Activated CD4-positive, alpha-beta T cell treated with anti-CD3 and anti-CD28 coated beads, Interleukin-2, amount 50 U/mL, for 48 hours (primary cell): Measurements from ENCODE around the gene EDC3.
A peak's percentile ranks its signal among the peaks of the same experiment; 100 is the strongest.
"Not testable (repeated sequence)": the region's sequence is repeated elsewhere in the genome, so short reads cannot be mapped to it uniquely, and the experiment has no call there.

Source experiments
- DNase-seq, 2 experiments: peaks; one replicate each; pipeline ENCODE4 v3.0.0-alpha.2; 2020

Gene EDC3

GRCh38 chr15:74648051-74648842 is 47.6 kb downstream of the EDC3 start:
- DNase-seq, result no peak

DNA sequence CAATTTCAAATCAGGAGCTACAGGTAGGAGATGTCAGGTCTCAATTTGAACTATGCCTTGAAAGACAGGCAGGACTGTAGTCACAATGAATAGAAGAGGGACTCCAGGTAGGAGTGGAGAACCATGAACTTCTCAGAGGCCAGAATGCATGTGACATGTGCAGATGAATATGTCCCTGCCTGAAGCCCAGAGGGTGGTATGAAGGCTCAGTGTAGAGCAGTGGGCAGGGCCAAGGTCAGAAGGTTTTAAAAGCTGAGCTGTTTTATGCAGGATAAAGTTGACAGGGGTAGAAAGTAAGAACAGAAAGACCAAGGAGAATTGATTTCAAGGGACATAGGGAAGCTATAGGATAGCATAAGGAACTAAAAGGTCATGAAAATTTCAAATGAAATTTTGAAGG is 49.3 kb downstream of the EDC3 start:
- no peak for DNase-seq

- DNase-seq, result no peak
Measured at GRCh38 chr15:74643665-74644204, 52.1 kb downstream of the EDC3 start.

DNA sequence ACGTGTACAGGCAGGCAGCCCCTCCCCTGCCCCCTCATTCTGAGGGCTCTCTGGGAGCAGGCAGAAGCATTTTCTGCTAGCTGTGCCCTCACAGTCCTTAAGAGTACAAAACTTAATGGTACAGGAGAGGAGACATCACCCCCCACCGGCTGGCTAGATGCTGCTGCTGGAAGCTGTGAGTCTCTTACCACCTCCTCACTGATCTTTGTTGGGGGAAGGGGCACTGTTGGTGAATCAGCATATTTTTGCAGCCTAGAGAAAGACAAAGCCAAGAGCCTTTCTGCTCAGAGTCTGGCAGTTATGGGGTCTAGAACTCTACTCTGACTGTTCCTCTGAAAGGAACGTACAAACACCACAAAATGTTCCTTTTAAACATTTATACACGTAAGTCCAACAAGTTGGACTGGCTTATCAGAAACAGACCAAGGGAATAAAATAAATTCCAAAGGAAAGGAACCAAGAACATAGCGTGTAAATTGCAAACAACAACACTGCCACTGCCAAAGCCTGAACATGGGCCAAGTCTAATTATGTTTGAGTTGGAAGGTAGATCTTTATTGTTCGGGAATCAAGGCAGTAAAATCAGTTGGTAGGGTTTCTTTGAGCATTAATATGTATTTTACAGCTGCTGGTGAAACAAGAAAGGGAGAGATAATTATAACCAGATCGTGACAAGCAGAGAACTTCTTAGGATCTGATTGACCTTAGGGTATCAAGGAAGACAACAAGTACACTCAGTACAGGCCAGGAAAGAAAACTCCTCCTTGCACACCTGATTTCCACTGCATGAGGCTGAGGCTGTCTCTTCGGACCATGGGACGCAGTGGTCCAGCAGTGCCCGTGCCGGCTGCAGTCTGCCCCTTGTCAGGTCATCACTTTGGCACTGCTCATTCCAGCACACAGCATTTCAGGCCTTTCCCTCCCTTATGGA is 52.8 kb downstream of the EDC3 start:
- DNase-seq, result no peak

DNA sequence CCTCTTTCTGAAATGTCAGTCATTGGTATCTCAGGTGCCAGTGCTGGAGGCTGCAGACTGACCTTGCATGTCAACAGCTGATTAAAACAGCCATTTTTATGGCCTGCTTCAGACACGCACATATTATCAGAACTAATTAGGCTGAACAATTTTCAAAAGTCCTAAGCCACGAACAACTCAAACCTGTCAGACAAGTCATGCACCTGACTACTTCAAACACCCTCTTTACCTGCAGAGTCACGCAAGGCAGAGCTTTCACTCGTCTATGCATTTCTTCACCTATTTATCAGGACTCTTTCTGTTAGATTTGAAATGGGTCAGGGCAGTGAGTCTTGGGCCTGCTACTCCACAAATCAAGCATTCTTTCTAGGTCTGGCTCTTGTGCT is 53.5 kb downstream of the EDC3 start:
- DNase-seq, result no peak

GRCh38 chr15:74641151-74641550 is 54.7 kb downstream of the EDC3 start:
- DNase-seq, result no peak

GRCh38 chr15:74636984-74637383 is 58.8 kb downstream of the EDC3 start:
- no peak for DNase-seq

- peak; percentile 74 to 78 for DNase-seq
Measured at GRCh38 chr15:74635228-74635627, 60.6 kb downstream of the EDC3 start.

DNA sequence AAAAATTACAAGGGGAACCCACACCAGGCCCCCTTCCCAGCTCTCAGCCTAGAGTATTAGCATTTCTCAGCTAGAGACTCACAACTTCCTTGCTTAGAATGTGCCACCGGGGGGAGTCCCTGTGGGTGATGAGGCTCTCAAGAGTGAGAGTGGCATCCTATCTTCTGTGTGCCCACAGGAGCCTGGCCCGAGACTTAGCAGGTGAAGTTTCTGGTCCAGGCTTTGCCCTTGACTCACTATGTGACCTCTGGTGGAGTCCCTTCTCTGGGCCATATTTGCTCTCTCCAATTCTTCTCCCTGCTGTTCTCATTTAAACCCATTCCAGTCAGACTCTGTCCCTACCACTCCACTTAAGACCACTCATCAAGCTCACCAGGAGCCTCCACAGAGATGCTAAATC is 62.0 kb downstream of the EDC3 start:
- no peak for DNase-seq

GRCh38 chr15:74632601-74633000 is 63.2 kb downstream of the EDC3 start:
- DNase-seq, result no peak

- DNase-seq, result peak; percentile 70 to 77
Measured at GRCh38 chr15:74631935-74632560, 63.8 kb downstream of the EDC3 start.

DNA sequence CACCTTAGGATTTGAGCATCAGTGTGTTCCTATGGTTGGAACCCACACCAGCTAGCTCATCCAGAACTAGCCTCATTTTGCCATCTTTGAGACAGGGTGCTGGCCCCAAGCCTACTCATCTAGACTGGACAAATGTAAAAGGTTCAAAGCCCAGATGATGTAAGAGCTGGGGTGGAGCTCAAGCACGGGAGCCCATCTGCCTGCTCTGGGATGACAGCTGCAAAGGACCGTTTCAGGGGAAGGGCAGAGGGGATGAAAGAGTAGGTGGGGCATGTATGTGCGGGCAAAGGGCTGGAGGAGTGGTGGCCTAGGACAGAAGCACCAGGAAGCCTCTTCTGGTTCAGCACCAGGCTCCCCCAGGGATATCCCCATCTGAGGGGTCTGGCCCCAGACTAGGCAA is 64.4 kb downstream of the EDC3 start:
- no peak for DNase-seq

DNA sequence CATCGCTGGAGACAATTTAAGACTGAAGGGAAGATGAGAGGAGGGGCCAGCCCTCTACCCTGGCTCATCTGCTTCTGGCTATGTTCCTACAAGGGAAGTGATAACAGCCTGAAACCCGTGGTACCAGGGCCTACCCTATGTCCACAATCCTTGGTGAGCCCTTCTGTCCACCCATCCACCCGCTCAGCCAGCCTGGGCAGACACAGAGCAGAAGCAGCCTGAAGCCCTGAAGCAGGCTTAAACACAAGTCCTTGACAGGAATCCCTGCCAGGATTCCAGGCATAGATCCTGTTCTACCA is 64.8 kb downstream of the EDC3 start:
- no peak for DNase-seq

DNA sequence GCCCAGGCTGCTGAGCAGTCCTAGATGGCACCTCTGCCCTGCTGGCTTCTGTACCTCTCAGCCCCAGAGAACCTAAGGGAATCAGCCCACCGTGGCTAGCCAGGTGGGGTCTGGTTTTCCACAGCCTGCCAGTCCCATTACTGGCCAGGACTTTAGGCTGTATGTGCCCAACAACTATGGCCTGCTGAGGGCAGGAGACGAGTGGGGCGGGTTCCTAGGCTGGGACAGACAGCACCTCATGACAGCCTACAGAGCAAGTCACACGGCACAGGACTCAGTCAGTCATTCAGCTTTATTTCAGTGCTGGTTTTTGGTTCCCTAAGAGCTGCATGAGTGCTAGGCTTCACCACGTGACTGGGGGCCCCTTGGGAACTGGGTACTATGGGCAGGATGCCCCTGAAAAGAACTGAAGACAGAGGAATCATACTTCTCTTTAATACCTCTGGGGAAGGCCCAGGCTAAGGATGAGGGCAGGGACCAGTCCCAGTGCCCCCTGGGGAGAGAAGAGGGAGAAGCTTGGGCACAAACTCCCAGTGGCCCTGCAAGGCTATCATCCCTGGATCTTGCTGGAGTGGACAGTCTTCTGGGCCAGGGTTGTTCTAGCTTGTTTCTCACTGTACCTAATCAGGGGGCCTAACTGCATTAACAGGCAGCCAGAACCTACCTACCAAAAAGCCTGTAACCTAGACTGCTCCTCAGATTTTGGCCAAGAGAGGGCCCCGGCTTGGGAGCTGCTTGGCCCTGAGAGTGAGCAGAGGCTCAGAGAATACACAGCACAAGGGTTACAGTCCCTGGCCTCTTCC is 65.3 kb downstream of the EDC3 start:
- DNase-seq, result no peak

GRCh38 chr15:74629696-74630095 is 66.1 kb downstream of the EDC3 start:
- DNase-seq, result not testable (repeated sequence)

DNA sequence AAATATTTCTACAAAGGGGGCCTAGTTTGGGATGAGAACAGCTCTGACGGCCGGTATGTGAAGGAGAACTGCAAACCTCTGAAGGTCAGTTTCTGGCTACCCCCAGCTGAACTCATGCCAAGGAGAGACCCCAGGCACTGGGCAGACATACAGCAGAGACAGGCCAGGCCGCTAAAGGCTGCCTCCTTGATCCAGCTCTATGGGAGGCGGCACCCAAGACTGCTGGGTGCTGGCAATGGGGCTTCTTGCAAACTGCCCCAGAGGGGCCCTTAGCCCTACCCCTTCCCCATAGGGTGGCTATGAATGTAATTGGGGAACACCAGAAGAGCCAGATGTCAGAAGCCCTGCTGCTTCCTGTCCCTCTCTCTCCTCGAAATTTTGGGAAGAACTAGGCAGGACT is 66.9 kb downstream of the EDC3 start:
- DNase-seq, result no peak

DNA sequence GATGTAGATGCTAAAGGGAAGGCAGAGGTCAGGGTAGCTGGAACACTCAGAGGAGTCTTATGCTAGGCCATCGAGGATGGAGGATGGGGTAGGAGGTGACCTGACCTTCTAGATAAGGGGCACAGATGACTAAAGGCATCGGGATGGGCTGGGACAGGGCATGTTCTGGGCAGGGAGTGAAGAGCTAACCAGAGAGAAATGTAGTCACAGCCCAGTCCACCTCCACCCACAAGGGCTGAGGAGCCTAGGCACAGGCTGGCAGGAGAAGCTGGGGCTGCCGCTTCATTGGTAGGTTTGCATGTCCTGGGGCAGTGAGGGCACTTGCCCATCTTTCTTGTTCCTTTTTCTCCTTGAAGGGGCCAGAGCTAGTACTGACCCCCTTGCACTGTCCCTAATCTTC is 67.6 kb downstream of the EDC3 start:
- no peak for DNase-seq

- DNase-seq, result no peak
Measured at GRCh38 chr15:74627766-74628165, 68.1 kb downstream of the EDC3 start.

- no peak for DNase-seq
Measured at GRCh38 chr15:74626752-74627692, 68.8 kb downstream of the EDC3 start.

- no peak for DNase-seq
Measured at GRCh38 chr15:74626336-74626735, 69.5 kb downstream of the EDC3 start.

DNA sequence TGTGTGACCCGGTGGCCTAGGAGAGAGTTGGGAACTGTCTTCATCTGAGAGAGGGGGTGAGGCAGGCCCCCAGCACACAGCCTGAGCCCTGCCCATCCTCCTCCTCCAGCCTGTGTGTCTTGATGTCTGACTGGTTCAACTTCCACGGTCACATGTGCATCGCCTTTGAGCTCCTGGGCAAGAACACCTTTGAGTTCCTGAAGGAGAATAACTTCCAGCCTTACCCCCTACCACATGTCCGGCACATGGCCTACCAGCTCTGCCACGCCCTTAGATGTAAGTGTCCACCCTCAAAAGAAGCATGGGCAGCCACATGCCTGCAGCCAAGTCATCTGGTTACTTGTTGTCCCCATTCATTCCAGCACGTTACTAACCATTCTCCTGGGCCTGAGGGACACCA is 70.1 kb downstream of the EDC3 start:
- no peak for DNase-seq
